K562 treated with DMSO at 1 percent for 48 hours (cell line): Measurements from ENCODE around the gene ASIC5. TPM values are rescaled to one million over a fixed set of nuclear protein-coding genes. Genes with fewer than 3 reads are reported as not detected.

Source experiments
- total RNA-seq: library from RNA; unstranded; fragments of 300-600 nt; gene quantifications from 2 replicates; pipeline ENCODE4 v1.2.3, GENCODE V29; 2022; ENCODE audit warnings: low replicate concordance; ENCODE audit errors: extremely low read depth

ASIC5 gene
- not detected in 2 replicates for total RNA-seq

GRCh38 chr4:155866177-155866576 is at the start of gene ASIC5:
TSS of gene ASIC5 (minus strand) at chr4:155866277. CDS start at chr4:155866226, 51 bp downstream.

GRCh38 chr4:155903453-155903852 is 37.4 kb upstream of the ASIC5 start, which contains the start of gene TDO2:
TSS of gene TDO2 (plus strand) at chr4:155903696. CDS start at chr4:155903759, 63 bp downstream.

Other genes starting within 250 kb of the ASIC5 start
- not detected in 2 replicates for gene GUCY1A1, start 199.4 kb downstream of the ASIC5 start, total RNA-seq
- gene GUCY1B1, start 107.3 kb downstream of the ASIC5 start, total RNA-seq, result not detected in 2 replicates
- not detected in 2 replicates for gene TDO2, start 37.4 kb upstream of the ASIC5 start, total RNA-seq
- not detected in 2 replicates for gene CTSO, start 87.6 kb upstream of the ASIC5 start, total RNA-seq